Activated CD8-positive, alpha-beta memory T cell treated with anti-CD3 and anti-CD28 coated beads, Interleukin-2, amount 50 U/mL, for 24 hours (primary cell): ENCODE data around the gene TRPM7.

Experiments used
- DNase-seq: peaks from one replicate; pipeline ENCODE4 v3.0.0-alpha.2; 2020; ENCODE audit errors: extremely low read depth

Gene TRPM7

GRCh38 chr15:50562735-50563640, 123.6 kb downstream of the TRPM7 start:
- no peak for DNase-seq

- no peak for DNase-seq
These were observed 128.6 kb downstream of the TRPM7 start for GRCh38 chr15:50558012-50558411.

GRCh38 chr15:50556642-50557371, 129.8 kb downstream of the TRPM7 start:
- DNase-seq, result no peak

GRCh38 chr15:50552238-50552637, 134.4 kb downstream of the TRPM7 start:
- no peak for DNase-seq

- no peak for DNase-seq
These were observed 137.3 kb downstream of the TRPM7 start for GRCh38 chr15:50549326-50549725.

- DNase-seq, result no peak
These were observed 140.0 kb downstream of the TRPM7 start, which contains the start of gene USP50 for GRCh38 chr15:50546566-50546965. TSS of gene USP50 (minus strand) at chr15:50546666. CDS start at chr15:50546525, 141 bp downstream.

GRCh38 chr15:50544368-50544767, 142.2 kb downstream of the TRPM7 start:
- no peak for DNase-seq

GRCh38 chr15:50543556-50543955, 143.0 kb downstream of the TRPM7 start:
- no peak for DNase-seq

- DNase-seq, result no peak
These were observed 143.7 kb downstream of the TRPM7 start for GRCh38 chr15:50542887-50543210.

GRCh38 chr15:50531766-50532165, 154.8 kb downstream of the TRPM7 start:
- DNase-seq, result no peak

- DNase-seq, result no peak
These were observed 155.4 kb downstream of the TRPM7 start for GRCh38 chr15:50531163-50531562.

- no peak for DNase-seq
These were observed 162.7 kb downstream of the TRPM7 start for GRCh38 chr15:50523851-50524251.

- no peak for DNase-seq
These were observed 166.7 kb downstream of the TRPM7 start for GRCh38 chr15:50519740-50520425.

GRCh38 chr15:50513001-50513400, 173.6 kb downstream of the TRPM7 start:
- no peak for DNase-seq
